Peyer's patch (tissue), 4 donors: ENCODE results near the gene DAPP1. TPM values are rescaled to one million over a fixed set of nuclear protein-coding genes. Genes with fewer than 3 reads are reported as not detected.

Experiments used
- DNase-seq, 3 donors: peaks; one replicate each; pipeline ENCODE4 v3.0.0-alpha.2; 2017 to 2019
- H3K27ac ChIP-seq, 4 donors: fragments of 200-600 bp; sonication (generic); one replicate each; pipeline ENCODE4 v1.5.1; 2016 to 2019
- H3K27me3 ChIP-seq, 2 donors: fragments of 200-600 bp; sonication (generic); one replicate each; pipeline ENCODE4 v1.5.1; 2019
- H3K36me3 ChIP-seq, 3 donors: fragments of 200-600 bp; sonication (generic); one replicate each; pipeline ENCODE4 v1.5.1; 2016 to 2019
- H3K4me1 ChIP-seq, 4 donors: fragments of 200-600 bp; sonication (generic); one replicate each; pipeline ENCODE4 v1.5.1; 2016 to 2019
- H3K4me3 ChIP-seq, 4 donors: fragments of 200-600 bp; sonication (generic); 1 replicate in 3 of 4; 2 replicates in 1 of 4; pipeline ENCODE4 v1.5.1; 2016 to 2019; ENCODE audit warnings: mild to moderate bottlenecking in 1 of 4
- H3K9me3 ChIP-seq, 4 donors: fragments of 200-600 bp; sonication (generic); one replicate each; pipeline ENCODE4 v1.5.1; 2016 to 2019; ENCODE audit warnings: mild to moderate bottlenecking in 1 of 4
- POLR2A ChIP-seq, 2 donors: fragments of 450-650 bp; IDR thresholded peaks; one replicate each; pipeline ENCODE4 v1.5.1; 2017; ENCODE audit warnings: antibody characterized with exemption in 2 of 2, mild to moderate bottlenecking in 2 of 2, moderate library complexity in 2 of 2
- total RNA-seq, 4 donors: library from RNA; depleted of rRNA; stranded (reverse); fragments of >200 nt; gene quantifications; one replicate each; pipeline ENCODE4 v1.1.0, GENCODE V29; 2016
- TF ChIP-seq, protein P1 (sequence below), 6 experiments: fragments of 450-650 bp in 4 of 6; fragments of 200-600 bp in 2 of 6; sonication (generic) in 1 of 6; IDR thresholded peaks; one replicate each; pipeline ENCODE4 v1.5.1; 2017 to 2019; ENCODE audit warnings: antibody characterized with exemption in 6 of 6, mild to moderate bottlenecking in 3 of 6, moderate library complexity in 1 of 6

Gene DAPP1
- total RNA-seq, 4 donors from 2014 or later: 1.1 to 47.0 (median 5.0) TPM; not detected in 1

DNA sequence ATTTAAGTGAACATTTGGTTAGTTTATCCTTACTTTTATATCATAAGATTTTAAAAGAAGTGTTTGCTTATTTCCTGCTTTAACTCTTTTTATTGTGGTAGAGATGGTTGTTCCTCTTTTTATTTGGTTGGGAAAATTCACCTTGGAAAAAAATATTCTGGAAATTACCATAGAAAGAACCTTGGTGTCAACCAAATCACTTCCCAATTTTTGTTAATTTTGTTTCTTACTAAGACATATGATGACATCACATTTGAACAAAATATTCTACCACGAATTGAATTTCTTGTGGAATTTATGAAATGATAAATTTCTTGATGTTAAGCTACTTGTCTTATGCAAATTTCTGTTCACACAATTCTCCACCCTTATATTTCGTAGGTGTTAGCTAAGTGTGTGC is 43.9 kb downstream of the DAPP1 start:
- Histone ChIP-seq H3K27me3 (no peaks in the 10 kb centered on the region), H3K4me3 (no peak overlapping the region), H3K36me3 (no peaks in the 10 kb centered on the region), H3K27ac (no peak overlapping the region), H3K9me3 (no peaks in the 10 kb centered on the region), H3K4me1 (peaks cover 0 to 4% (median 0%) of the 10 kb centered on the region in 4 donors)
- no peak for TF ChIP-seq POLR2A (IDR thresholded peaks at IDR 0.05)
- TF ChIP-seq, protein P1, sequence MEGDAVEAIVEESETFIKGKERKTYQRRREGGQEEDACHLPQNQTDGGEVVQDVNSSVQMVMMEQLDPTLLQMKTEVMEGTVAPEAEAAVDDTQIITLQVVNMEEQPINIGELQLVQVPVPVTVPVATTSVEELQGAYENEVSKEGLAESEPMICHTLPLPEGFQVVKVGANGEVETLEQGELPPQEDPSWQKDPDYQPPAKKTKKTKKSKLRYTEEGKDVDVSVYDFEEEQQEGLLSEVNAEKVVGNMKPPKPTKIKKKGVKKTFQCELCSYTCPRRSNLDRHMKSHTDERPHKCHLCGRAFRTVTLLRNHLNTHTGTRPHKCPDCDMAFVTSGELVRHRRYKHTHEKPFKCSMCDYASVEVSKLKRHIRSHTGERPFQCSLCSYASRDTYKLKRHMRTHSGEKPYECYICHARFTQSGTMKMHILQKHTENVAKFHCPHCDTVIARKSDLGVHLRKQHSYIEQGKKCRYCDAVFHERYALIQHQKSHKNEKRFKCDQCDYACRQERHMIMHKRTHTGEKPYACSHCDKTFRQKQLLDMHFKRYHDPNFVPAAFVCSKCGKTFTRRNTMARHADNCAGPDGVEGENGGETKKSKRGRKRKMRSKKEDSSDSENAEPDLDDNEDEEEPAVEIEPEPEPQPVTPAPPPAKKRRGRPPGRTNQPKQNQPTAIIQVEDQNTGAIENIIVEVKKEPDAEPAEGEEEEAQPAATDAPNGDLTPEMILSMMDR (IDR thresholded peaks at IDR 0.05): no peak
- no peak for DNase-seq

DNA sequence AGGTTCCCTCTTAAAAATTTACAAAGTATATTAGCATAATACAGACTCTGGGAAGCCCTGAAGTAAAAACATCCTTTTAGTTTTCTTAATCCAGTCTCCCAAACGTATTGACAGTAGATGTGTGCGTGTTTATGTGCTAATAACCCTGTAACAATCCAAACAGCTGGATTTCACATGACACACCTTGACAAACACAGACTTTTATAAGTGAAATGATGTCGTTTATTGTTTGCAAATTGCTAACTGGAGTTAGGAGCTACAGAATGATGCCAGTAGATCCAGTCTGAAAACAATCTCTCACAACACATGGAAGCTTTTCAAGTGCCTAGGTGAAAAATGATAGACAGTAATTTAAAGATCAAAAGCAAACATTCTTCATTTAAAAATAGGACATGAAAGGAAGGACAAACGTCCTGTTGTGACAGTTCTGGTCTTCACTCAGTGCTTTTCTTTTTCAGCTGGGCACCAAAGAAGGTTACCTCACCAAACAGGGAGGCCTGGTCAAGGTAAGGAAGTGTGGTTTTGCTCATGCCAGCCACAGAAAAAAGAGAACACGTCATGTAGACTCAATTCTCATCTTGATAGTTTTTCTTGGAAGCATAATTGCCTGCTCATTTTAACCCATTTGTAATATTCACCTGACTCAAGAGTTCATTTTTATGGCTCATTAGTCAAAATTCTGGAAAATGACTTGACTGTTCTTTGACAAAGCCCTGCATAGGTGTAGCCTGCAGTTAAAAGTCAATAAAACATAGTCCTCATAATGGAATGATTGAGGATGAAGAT is 44.7 kb downstream of the DAPP1 start:
- Histone ChIP-seq H3K36me3 (no peaks in the 10 kb centered on the region), H3K27me3 (no peaks in the 10 kb centered on the region), H3K4me3 (no peak overlapping the region), H3K27ac (no peak overlapping the region), H3K4me1 (peaks cover 0 to 2% (median 0%) of the 10 kb centered on the region in 4 donors), H3K9me3 (no peaks in the 10 kb centered on the region)
- DNase-seq: no peak
- TF ChIP-seq, protein P1 (IDR thresholded peaks at IDR 0.05): no peak
- no peak for TF ChIP-seq POLR2A (IDR thresholded peaks at IDR 0.05)

DNA sequence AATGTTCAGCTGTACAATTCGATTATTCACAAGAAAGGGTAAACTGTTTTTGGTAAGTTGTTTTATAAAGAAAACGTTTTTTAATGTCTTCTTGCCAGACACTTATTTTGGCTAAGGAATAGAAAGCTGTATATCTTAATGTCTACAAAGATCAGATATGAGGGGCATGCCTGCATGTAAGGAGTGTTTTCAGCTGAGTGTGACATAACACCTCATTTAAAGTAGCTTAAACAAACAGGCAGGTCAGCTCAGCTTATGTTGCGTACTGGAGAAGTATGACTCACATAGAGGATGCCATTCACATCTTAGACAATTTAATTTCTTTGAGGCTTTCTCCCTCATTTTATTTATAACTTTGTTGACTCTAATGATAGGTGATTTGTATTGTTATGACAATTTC is 47.2 kb downstream of the DAPP1 start:
- TF ChIP-seq POLR2A (IDR thresholded peaks at IDR 0.05): no peak
- TF ChIP-seq, protein P1 (IDR thresholded peaks at IDR 0.05): no peak
- Histone ChIP-seq H3K4me1 (no peaks in the 10 kb centered on the region), H3K27me3 (no peaks in the 10 kb centered on the region), H3K36me3 (no peaks in the 10 kb centered on the region), H3K27ac (no peak overlapping the region), H3K4me3 (no peak overlapping the region), H3K9me3 (no peaks in the 10 kb centered on the region)
- DNase-seq: no peak

DNA sequence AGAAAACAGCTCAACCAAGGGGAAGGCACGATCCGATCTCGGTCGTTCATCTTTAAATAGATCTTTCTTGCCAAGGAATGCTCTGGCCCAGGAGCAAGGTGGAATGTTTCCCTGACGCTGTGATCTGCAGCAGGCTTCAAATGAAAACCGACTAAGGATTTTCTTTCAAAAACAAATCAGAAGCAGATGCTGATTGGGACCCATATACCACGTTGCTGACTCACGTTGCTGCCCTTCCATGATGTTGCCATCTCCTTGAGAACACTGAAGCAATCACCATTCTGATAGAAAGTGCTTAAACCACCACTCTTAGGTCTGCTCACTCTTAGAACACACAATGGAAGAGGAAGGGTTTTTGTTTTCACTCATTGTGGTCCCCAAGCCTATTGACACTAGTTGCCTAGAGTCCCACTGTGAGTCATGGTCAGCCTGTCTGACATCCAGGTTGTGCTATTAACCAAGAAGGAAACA is 51.5 kb downstream of the DAPP1 start:
- no peak overlapping the region for H3K27ac ChIP-seq
- no peak overlapping the region for H3K4me3 ChIP-seq
- TF ChIP-seq POLR2A (IDR thresholded peaks at IDR 0.05): no peak
- TF ChIP-seq, protein P1 (IDR thresholded peaks at IDR 0.05): no peak
- no peaks in the 10 kb centered on the region for H3K27me3 ChIP-seq
- no peaks in the 10 kb centered on the region for H3K9me3 ChIP-seq
- DNase-seq: no peak
- no peaks in the 10 kb centered on the region for H3K36me3 ChIP-seq
- no peaks in the 10 kb centered on the region for H3K4me1 ChIP-seq

DNA sequence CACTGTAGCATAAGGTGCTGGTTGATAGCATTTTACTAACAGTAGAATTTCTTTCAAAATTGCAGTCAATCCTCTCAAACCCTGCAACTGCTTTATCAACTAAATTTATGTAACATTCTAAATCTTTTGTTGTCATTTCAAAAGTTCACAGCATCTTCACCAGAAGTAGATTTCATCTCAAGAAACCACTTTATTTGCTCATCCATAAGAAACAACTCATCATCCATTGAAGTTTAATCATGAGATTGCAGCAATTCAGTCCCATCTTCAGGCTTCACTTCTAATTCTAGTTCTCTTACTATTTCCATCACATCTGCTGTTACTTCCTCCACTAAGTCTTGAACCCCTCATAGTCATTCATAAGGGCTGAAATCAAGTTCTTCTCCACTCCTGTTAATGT is 55.9 kb downstream of the DAPP1 start:
- DNase-seq: no peak
- Histone ChIP-seq H3K9me3 (no peaks in the 10 kb centered on the region), H3K4me1 (no peaks in the 10 kb centered on the region), H3K27me3 (no peaks in the 10 kb centered on the region), H3K4me3 (no peak overlapping the region), H3K36me3 (peaks cover 0 to 2% (median 0%) of the 10 kb centered on the region in 3 donors), H3K27ac (no peak overlapping the region)
- TF ChIP-seq, protein P1 (IDR thresholded peaks at IDR 0.05): no peak
- no peak for TF ChIP-seq POLR2A (IDR thresholded peaks at IDR 0.05)
